ENCODE results near the gene KLHL1. TPM values are rescaled to one million over a fixed set of nuclear protein-coding genes. Genes with fewer than 3 reads are reported as not detected.
"Not testable (repeated sequence)": the region's sequence is repeated elsewhere in the genome, so short reads cannot be mapped to it uniquely, and the experiment has no call there.

Gene KLHL1
- not detected in 2 replicates for total RNA-seq (2014; rRNA removed; shearing (Covaris generic))

DNA sequence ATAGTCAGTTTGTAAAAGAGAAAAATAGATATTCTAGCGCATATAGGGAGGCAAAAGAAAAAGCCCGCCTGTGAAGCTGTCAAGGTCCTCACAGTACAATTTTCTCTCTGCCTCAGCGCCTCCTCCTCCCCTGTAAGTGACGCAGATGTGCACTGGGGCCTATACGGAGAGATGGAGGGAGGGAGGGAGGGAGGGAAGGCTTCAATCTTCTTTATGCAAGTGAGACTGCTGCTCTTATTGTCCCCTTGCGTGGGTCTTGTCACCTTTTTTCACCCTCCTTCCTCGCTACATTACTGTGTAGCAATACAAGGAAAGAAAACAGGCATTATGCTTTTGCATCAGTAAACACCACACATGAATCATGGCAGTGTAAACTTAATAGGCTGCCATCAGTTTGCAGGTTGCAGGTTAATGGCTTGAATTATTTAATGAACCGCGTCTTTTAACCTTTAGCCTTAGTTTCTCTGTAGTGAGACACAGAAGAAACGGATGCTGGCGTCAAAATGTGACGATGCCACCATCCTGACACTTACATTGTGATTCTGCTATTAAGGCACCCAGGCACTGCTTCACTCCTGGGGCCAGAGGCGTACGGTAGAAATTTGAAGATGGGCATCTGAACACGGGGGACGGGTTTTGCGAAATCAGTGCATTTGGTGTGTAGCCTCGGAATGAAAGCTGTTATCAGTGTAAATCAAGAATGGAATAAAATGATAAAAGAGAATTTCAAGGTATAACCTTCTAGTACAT lies at the start of gene KLHL1:
TSS of gene KLHL1 (minus strand) at position 97 of the 750 bp plus-strand sequence. CDS start 753 bp downstream, outside the sequence.
- peaks cover 40% of the 10 kb centered on the region for H3K27me3 ChIP-seq (ENCODE audit: control insufficient read depth, insufficient read depth, low read length)
- peak; percentile 2 for DNase-seq

GRCh38 chr13:70142658-70143057 lies 34.4 kb upstream of the KLHL1 start:
- not testable (repeated sequence) for DNase-seq; H3K4me3 ChIP-seq (ENCODE audit: insufficient read depth, low read depth, low read length); H3K36me3 ChIP-seq (replicated peaks; ENCODE audit: control insufficient read depth, insufficient read depth, low read length); H3K27me3 ChIP-seq (ENCODE audit: control insufficient read depth, insufficient read depth, low read length)

More for the DNA sequence above, at the start of gene KLHL1:
- Histone ChIP-seq H3K4me3 (ENCODE audit: insufficient read depth, low read depth, low read length) (peak within 1 kb of the TSS; percentile 38), H3K36me3 (replicated peaks; ENCODE audit: control insufficient read depth, insufficient read depth, low read length) (no peaks in the 10 kb centered on the region)

DNA sequence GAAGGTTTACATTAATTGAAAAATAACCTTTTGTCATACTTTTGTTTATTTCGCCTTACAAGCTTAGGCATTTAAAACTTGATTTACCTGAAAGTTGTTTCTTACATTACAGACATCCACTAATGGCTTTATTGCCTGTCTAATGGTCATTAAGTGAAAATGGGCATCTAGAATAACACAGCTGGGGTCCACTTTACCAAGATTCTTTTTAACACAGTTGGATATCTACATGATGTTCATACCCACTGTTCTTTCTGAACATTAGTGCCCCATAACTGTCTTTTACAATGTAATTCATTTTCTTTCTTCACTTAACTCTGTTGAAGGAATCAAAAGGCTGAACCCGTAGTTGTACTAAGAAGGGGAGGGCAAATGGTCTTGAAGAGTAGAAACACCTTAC lies 19.8 kb upstream of the KLHL1 start:
- Histone ChIP-seq H3K36me3 (replicated peaks; ENCODE audit: control insufficient read depth, insufficient read depth, low read length) (no peaks in the 10 kb centered on the region), H3K4me3 (ENCODE audit: insufficient read depth, low read depth, low read length) (no peak overlapping the region), H3K27me3 (ENCODE audit: control insufficient read depth, insufficient read depth, low read length) (no peaks in the 10 kb centered on the region)
- DNase-seq = no peak

DNA sequence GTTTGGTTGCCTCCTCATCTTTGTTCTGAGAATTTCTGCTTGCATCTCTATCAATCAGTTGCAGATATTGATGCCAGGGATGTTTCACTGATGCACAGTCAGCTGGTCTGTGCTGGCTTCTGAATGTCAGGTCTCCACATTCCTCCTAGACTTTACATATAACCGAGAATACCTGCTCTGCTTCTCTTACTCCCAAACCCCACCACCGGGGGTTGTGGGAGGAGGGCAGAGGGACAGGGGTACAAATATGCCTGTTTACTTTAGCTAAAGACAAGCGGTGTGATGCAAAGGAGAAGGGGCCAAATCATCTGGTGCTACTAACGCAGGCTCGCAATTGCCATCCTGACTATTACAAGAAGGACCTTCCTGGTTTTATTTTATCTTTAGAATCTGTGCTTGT lies 17.4 kb upstream of the KLHL1 start:
- no peaks in the 10 kb centered on the region for H3K27me3 ChIP-seq (ENCODE audit: control insufficient read depth, insufficient read depth, low read length)
- H3K36me3 ChIP-seq (replicated peaks; ENCODE audit: control insufficient read depth, insufficient read depth, low read length) = no peaks in the 10 kb centered on the region
- H3K4me3 ChIP-seq (ENCODE audit: insufficient read depth, low read depth, low read length) = no peak overlapping the region
- peak; percentile 2 for DNase-seq

DNA sequence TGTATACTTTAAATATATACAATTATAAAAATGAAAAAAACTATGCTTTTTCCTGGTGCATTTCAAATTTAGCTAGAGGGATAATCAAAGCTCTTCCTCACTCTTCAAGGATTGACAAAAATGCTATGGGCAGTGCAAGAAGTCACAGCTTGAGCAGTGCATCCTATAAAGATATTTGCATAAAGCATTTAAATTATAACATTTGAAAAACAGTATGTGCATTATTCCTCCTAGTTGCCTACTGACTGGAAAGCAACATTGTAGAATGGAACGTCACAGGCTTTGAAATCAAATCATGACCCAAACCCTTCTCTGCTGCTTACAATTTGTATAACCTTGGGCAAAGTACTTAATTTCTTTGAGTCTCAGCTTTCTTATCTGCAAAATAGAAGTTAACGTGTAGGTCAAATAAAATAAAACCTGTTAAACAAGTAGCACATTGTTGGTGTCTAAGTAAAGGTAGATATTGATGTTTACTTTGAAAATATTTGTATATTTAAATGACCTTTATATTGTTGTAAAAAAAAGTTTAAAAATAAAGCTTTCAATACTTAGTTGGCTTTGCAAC lies 9.2 kb upstream of the KLHL1 start:
- H3K4me3 ChIP-seq (ENCODE audit: insufficient read depth, low read depth, low read length) = no peak overlapping the region
- no peak for DNase-seq
- no peaks in the 10 kb centered on the region for H3K36me3 ChIP-seq (replicated peaks; ENCODE audit: control insufficient read depth, insufficient read depth, low read length)
- no peaks in the 10 kb centered on the region for H3K27me3 ChIP-seq (ENCODE audit: control insufficient read depth, insufficient read depth, low read length)

DNA sequence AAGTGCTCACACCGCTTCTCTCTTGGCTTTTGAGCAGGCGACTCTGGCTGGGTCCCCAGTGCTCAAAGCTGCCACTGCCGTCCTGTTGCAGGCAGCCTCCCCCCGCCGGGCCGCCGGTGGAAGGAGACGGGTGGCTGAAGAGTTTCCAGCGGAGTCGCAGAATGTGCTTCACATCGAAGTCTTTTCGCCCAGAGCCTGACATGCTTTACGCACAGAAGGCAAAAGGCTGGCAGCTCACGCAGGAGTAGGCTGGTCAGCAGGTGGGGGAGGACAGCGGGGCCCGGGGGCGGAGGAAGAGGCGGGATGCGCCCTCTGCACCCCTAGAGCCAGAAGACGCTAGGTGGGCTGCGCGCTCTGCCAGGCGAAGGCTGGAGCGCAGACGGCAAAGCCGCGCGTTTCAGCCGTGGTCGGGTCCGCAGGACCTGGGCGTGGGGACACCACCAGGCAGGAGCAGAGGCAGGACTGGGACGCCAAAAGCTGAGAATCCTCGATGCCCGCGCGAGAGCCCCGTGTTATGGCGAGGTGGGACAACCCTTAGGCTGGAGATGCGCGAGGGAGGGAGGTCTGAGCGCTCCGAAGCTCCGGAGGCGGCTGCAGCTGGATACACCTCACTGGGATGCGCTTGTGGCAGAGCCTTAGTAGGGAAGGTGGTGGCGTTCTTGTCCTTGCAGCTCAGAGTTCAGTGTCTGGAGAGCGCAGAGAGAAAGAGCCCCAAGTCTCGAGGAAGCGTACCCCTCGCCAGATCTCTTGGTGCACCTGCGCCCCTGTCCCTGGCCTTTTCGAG lies 562 bp downstream of the KLHL1 start, which contains the start of gene ATXN8OS:
TSS of gene ATXN8OS (plus strand) at position 329 of the 784 bp plus-strand sequence.
- H3K27me3 ChIP-seq (ENCODE audit: control insufficient read depth, insufficient read depth, low read length) = peaks cover 40% of the 10 kb centered on the region
- no peaks in the 10 kb centered on the region for H3K36me3 ChIP-seq (replicated peaks; ENCODE audit: control insufficient read depth, insufficient read depth, low read length)
- peak; percentile 50 for DNase-seq
- H3K4me3 ChIP-seq (ENCODE audit: insufficient read depth, low read depth, low read length) = peak within 1 kb of the TSS; percentile 38

GRCh38 chr13:70107125-70107497 lies 1.1 kb downstream of the KLHL1 start:
- peak overlapping the region; percentile 38; the same call in 1 of the 2 replicates for H3K4me3 ChIP-seq (ENCODE audit: insufficient read depth, low read depth, low read length)
- H3K27me3 ChIP-seq (ENCODE audit: control insufficient read depth, insufficient read depth, low read length) = peaks cover 40% of the 10 kb centered on the region
- H3K36me3 ChIP-seq (replicated peaks; ENCODE audit: control insufficient read depth, insufficient read depth, low read length) = no peaks in the 10 kb centered on the region
- no peak for DNase-seq

- H3K4me3 ChIP-seq (ENCODE audit: insufficient read depth, low read depth, low read length) = no peak overlapping the region
- H3K27me3 ChIP-seq (ENCODE audit: control insufficient read depth, insufficient read depth, low read length) = peaks cover 40% of the 10 kb centered on the region
- H3K36me3 ChIP-seq (replicated peaks; ENCODE audit: control insufficient read depth, insufficient read depth, low read length) = no peaks in the 10 kb centered on the region
- no peak for DNase-seq
These were observed 3.8 kb downstream of the KLHL1 start for GRCh38 chr13:70104481-70104880.

GRCh38 chr13:70098669-70099068 lies 9.6 kb downstream of the KLHL1 start:
- DNase-seq = no peak
- H3K27me3 ChIP-seq (ENCODE audit: control insufficient read depth, insufficient read depth, low read length) = no peaks in the 10 kb centered on the region

GRCh38 chr13:70090036-70090723 lies 18.1 kb downstream of the KLHL1 start:
- Histone ChIP-seq H3K27me3 (ENCODE audit: control insufficient read depth, insufficient read depth, low read length) (no peaks in the 10 kb centered on the region), H3K36me3 (replicated peaks; ENCODE audit: control insufficient read depth, insufficient read depth, low read length) (no peaks in the 10 kb centered on the region), H3K4me3 (ENCODE audit: insufficient read depth, low read depth, low read length) (no peak overlapping the region)
- DNase-seq = no peak

More at GRCh38 chr13:70098669-70099068, 9.6 kb downstream of the KLHL1 start:
- no peaks in the 10 kb centered on the region for H3K36me3 ChIP-seq (replicated peaks; ENCODE audit: control insufficient read depth, insufficient read depth, low read length)
- H3K4me3 ChIP-seq (ENCODE audit: insufficient read depth, low read depth, low read length) = no peak overlapping the region

DNA sequence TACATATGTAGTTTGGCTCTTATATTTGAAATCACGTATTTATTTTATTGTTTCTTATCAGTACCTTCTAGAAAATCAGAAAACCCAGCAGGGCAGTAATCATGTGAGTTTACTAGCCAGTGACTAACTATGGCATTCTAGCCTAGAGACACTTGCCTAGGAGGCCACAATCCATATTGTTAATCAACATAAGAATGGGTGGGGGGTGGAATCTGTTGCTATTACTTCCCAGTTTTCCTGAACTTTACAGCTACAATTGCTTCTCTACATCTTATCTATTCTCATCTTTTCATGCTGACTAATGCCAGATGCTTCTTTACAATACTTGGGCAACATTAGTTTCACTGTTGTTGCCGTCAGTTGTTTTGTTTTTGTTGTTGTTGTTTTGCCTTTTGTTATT lies 19.3 kb downstream of the KLHL1 start:
- no peaks in the 10 kb centered on the region for H3K36me3 ChIP-seq (replicated peaks; ENCODE audit: control insufficient read depth, insufficient read depth, low read length)
- DNase-seq = peak; percentile 17
- no peak overlapping the region for H3K4me3 ChIP-seq (ENCODE audit: insufficient read depth, low read depth, low read length)
- H3K27me3 ChIP-seq (ENCODE audit: control insufficient read depth, insufficient read depth, low read length) = no peaks in the 10 kb centered on the region

GRCh38 chr13:70087247-70087646 lies 21.0 kb downstream of the KLHL1 start:
- H3K27me3 ChIP-seq (ENCODE audit: control insufficient read depth, insufficient read depth, low read length) = no peaks in the 10 kb centered on the region
- no peak overlapping the region for H3K4me3 ChIP-seq (ENCODE audit: insufficient read depth, low read depth, low read length)
- no peak for DNase-seq
- H3K36me3 ChIP-seq (replicated peaks; ENCODE audit: control insufficient read depth, insufficient read depth, low read length) = no peaks in the 10 kb centered on the region

GRCh38 chr13:70080012-70080411 lies 28.2 kb downstream of the KLHL1 start:
- Histone ChIP-seq H3K36me3 (replicated peaks; ENCODE audit: control insufficient read depth, insufficient read depth, low read length) (no peaks in the 10 kb centered on the region), H3K27me3 (ENCODE audit: control insufficient read depth, insufficient read depth, low read length) (no peaks in the 10 kb centered on the region), H3K4me3 (ENCODE audit: insufficient read depth, low read depth, low read length) (no peak overlapping the region)
- DNase-seq = no peak

DNA sequence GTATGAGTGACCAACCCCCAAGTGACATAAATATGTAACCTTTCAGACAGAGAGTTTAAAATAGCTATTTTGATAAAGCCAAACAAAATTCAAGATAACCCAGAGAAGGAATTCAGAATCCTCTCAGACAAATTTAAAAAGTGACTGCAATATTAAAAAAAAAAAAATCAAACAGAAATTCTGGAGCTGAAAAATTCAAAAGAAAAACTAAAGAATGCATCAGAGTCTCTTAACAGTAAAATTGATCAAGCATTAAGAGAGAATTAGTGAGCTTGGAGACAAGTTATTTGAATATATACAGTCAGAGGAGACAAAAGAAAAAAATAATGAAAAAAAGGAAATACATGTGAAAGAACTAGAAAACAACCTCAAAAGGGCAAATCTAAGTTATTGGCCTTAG lies 53.7 kb downstream of the KLHL1 start:
- Histone ChIP-seq H3K27me3 (ENCODE audit: control insufficient read depth, insufficient read depth, low read length) (no peaks in the 10 kb centered on the region), H3K4me3 (ENCODE audit: insufficient read depth, low read depth, low read length) (no peak overlapping the region), H3K36me3 (replicated peaks; ENCODE audit: control insufficient read depth, insufficient read depth, low read length) (no peaks in the 10 kb centered on the region)
- DNase-seq = no peak
